Effector memory CD4-positive, alpha-beta T cell (primary cell): ENCODE results near the gene CHRNE.
"Not testable (repeated sequence)": the region's sequence is repeated elsewhere in the genome, so short reads cannot be mapped to it uniquely, and the experiment has no call there.

Experiments used
- DNase-seq, 3 donors: peaks; one replicate each; pipeline ENCODE4 v3.0.0-alpha.2; 2020
- H3K27ac ChIP-seq: 2 replicates; pipeline ENCODE4 v1.7.0; 2013; ENCODE audit warnings: mild to moderate bottlenecking, low read length, moderate library complexity; ENCODE audit not compliant: insufficient read depth, poor library complexity, severe bottlenecking
- H3K27me3 ChIP-seq: replicated peaks from 2 replicates; pipeline ENCODE4 v1.7.0; 2013; ENCODE audit warnings: mild to moderate bottlenecking, low read length; ENCODE audit not compliant: insufficient read depth, control insufficient read depth, poor library complexity, severe bottlenecking
- H3K36me3 ChIP-seq: 2 replicates; pipeline ENCODE4 v1.7.0; 2013; ENCODE audit warnings: mild to moderate bottlenecking, low read length, moderate library complexity; ENCODE audit not compliant: control insufficient read depth, insufficient read depth
- H3K4me1 ChIP-seq: 2 replicates; pipeline ENCODE4 v1.7.0; 2013; ENCODE audit warnings: low read length, mild to moderate bottlenecking; ENCODE audit not compliant: control insufficient read depth, insufficient read depth, poor library complexity, severe bottlenecking
- H3K4me3 ChIP-seq: 2 replicates; pipeline ENCODE4 v1.7.0; 2013; ENCODE audit warnings: low read length, low read depth, mild to moderate bottlenecking; ENCODE audit not compliant: insufficient read depth, poor library complexity, severe bottlenecking
- H3K9me3 ChIP-seq: 2 replicates; pipeline ENCODE4 v1.7.0; 2013; ENCODE audit warnings: mild to moderate bottlenecking, low read length, moderate library complexity; ENCODE audit not compliant: control insufficient read depth

Gene CHRNE

GRCh38 chr17:4857347-4857746, 45.6 kb downstream of the CHRNE start:
- not testable (repeated sequence) for H3K4me1 ChIP-seq, H3K4me3 ChIP-seq, H3K27ac ChIP-seq, H3K9me3 ChIP-seq, DNase-seq, H3K27me3 ChIP-seq
- H3K36me3 ChIP-seq: peaks cover 18% of the 10 kb centered on the region

GRCh38 chr17:4856937-4857314, 46.0 kb downstream of the CHRNE start:
- no peaks in the 10 kb centered on the region for H3K27me3 ChIP-seq
- no peaks in the 10 kb centered on the region for H3K9me3 ChIP-seq
- no peak for DNase-seq
- no peaks in the 10 kb centered on the region for H3K4me1 ChIP-seq
- no peak overlapping the region for H3K27ac ChIP-seq
- H3K4me3 ChIP-seq: no peak overlapping the region
- peaks cover 18% of the 10 kb centered on the region for H3K36me3 ChIP-seq

- no peak overlapping the region for H3K27ac ChIP-seq
- H3K4me1 ChIP-seq: no peaks in the 10 kb centered on the region
- no peak for DNase-seq
- H3K4me3 ChIP-seq: no peak overlapping the region
- peaks cover 18% of the 10 kb centered on the region for H3K36me3 ChIP-seq
- no peaks in the 10 kb centered on the region for H3K9me3 ChIP-seq
- no peaks in the 10 kb centered on the region for H3K27me3 ChIP-seq
Measured at GRCh38 chr17:4856271-4856936, 46.5 kb downstream of the CHRNE start.

- no peak for DNase-seq
Measured at GRCh38 chr17:4854111-4854681, 48.7 kb downstream of the CHRNE start.

GRCh38 chr17:4853208-4853671, 49.7 kb downstream of the CHRNE start:
- no peaks in the 10 kb centered on the region for H3K9me3 ChIP-seq
- no peaks in the 10 kb centered on the region for H3K27me3 ChIP-seq
- H3K36me3 ChIP-seq: peaks cover 10% of the 10 kb centered on the region
- no peaks in the 10 kb centered on the region for H3K4me1 ChIP-seq
- peak in 1 of 3 donors; percentile 7 for DNase-seq
- H3K27ac ChIP-seq: no peak overlapping the region
- no peak overlapping the region for H3K4me3 ChIP-seq

More at GRCh38 chr17:4854111-4854681, 48.7 kb downstream of the CHRNE start:
- no peaks in the 10 kb centered on the region for H3K9me3 ChIP-seq
- no peak overlapping the region for H3K4me3 ChIP-seq
- H3K27ac ChIP-seq: no peak overlapping the region
- peaks cover 12% of the 10 kb centered on the region for H3K36me3 ChIP-seq
- no peaks in the 10 kb centered on the region for H3K27me3 ChIP-seq
- no peaks in the 10 kb centered on the region for H3K4me1 ChIP-seq

GRCh38 chr17:4852567-4853207, 50.2 kb downstream of the CHRNE start:
- Histone ChIP-seq H3K4me1 (no peaks in the 10 kb centered on the region), H3K4me3 (no peak overlapping the region), H3K9me3 (no peaks in the 10 kb centered on the region), H3K36me3 (peaks cover 10% of the 10 kb centered on the region), H3K27ac (no peak overlapping the region), H3K27me3 (no peaks in the 10 kb centered on the region)
- DNase-seq: peak in 2 of 3 donors; percentile 28 to 30

GRCh38 chr17:4851084-4851483, 51.8 kb downstream of the CHRNE start:
- Histone ChIP-seq H3K27ac (no peak overlapping the region), H3K36me3 (peaks cover 6% of the 10 kb centered on the region), H3K27me3 (no peaks in the 10 kb centered on the region), H3K4me1 (no peaks in the 10 kb centered on the region), H3K9me3 (no peaks in the 10 kb centered on the region), H3K4me3 (no peak overlapping the region)
- no peak for DNase-seq

GRCh38 chr17:4850246-4850645, 52.7 kb downstream of the CHRNE start:
- Histone ChIP-seq H3K9me3 (no peaks in the 10 kb centered on the region), H3K4me1 (no peaks in the 10 kb centered on the region), H3K36me3 (peaks cover 6% of the 10 kb centered on the region), H3K27ac (no peak overlapping the region), H3K4me3 (no peak overlapping the region), H3K27me3 (no peaks in the 10 kb centered on the region)
- no peak for DNase-seq

GRCh38 chr17:4849011-4849536, 53.8 kb downstream of the CHRNE start:
- Histone ChIP-seq H3K27ac (no peak overlapping the region), H3K4me1 (no peaks in the 10 kb centered on the region), H3K4me3 (no peak overlapping the region), H3K9me3 (no peaks in the 10 kb centered on the region), H3K27me3 (no peaks in the 10 kb centered on the region), H3K36me3 (no peaks in the 10 kb centered on the region)
- no peak for DNase-seq
